A673 (cell line): Measurements from ENCODE around the gene MAML3. TPM values are rescaled to one million over a fixed set of nuclear protein-coding genes. Genes with fewer than 3 reads are reported as not detected.

Source experiments
- BruUV-seq: library from RNA; stranded (reverse); fragments of 400-500 nt; replicated peaks from 2 replicates; lab custom pipeline; 2021; lab: Mats Ljungman, UMichigan
- CTCF ChIA-PET: fragments of 300-600 bp; sonication (Branson Sonifier 250); formaldehyde crosslinking; loops from one replicate; lab custom pipeline; 2022; ENCODE audit warnings: antibody characterized with exemption; lab: Charles Lee
- POLR2A ChIA-PET: fragments of 300-600 bp; sonication (Branson Sonifier 250); formaldehyde crosslinking; loops from one replicate; lab custom pipeline; 2022; ENCODE audit warnings: antibody characterized with exemption; ENCODE audit not compliant: low non-redundant PET; lab: Charles Lee
- DNase-seq: peaks from one replicate; pipeline ENCODE4 v3.0.0-alpha.2; 2015; ENCODE audit warnings: low spot score
- H3K27ac ChIP-seq: fragments of 200-600 bp; sonication (generic); 2 replicates; pipeline ENCODE4 v1.5.1; 2016; ENCODE audit warnings: mixed run types, low read depth, mild to moderate bottlenecking, mixed read lengths, antibody characterized with exemption, low read length; ENCODE audit not compliant: poor library complexity, severe bottlenecking
- H3K27me3 ChIP-seq: fragments of 200-600 bp; sonication (generic); replicated peaks from 2 replicates; pipeline ENCODE4 v1.6.1; 2017; ENCODE audit warnings: mixed run types, low read depth, mild to moderate bottlenecking, mixed read lengths, antibody characterized with exemption, low read length; ENCODE audit not compliant: insufficient read depth, poor library complexity
- H3K36me3 ChIP-seq: fragments of 200-600 bp; sonication (generic); 2 replicates; pipeline ENCODE4 v1.6.1; 2016; ENCODE audit warnings: mixed run types, mild to moderate bottlenecking, mixed read lengths, antibody characterized with exemption, low read length; ENCODE audit not compliant: insufficient read depth, poor library complexity, severe bottlenecking
- H3K4me1 ChIP-seq: fragments of 200-600 bp; sonication (generic); 2 replicates; pipeline ENCODE4 v1.6.1; 2017; ENCODE audit warnings: mixed run types, mild to moderate bottlenecking, mixed read lengths, antibody characterized with exemption, low read length; ENCODE audit not compliant: insufficient read depth, poor library complexity, severe bottlenecking
- H3K4me3 ChIP-seq: fragments of 200-600 bp; sonication (generic); 2 replicates; pipeline ENCODE4 v1.5.1; 2016; ENCODE audit warnings: low read depth, mixed run types, mild to moderate bottlenecking, mixed read lengths, low read length; ENCODE audit not compliant: poor library complexity, severe bottlenecking
- H3K9me3 ChIP-seq: fragments of 200-600 bp; sonication (generic); 2 replicates; pipeline ENCODE4 v1.6.1; 2016; ENCODE audit warnings: mixed run types, low read depth, mild to moderate bottlenecking, mixed read lengths, antibody characterized with exemption, low read length; ENCODE audit not compliant: poor library complexity, severe bottlenecking
- CTCF ChIP-seq: fragments of 300-800, 200-600 bp; sonication (generic); conservative IDR thresholded peaks from 2 replicates; pipeline ENCODE4 v1.5.1; 2017; ENCODE audit warnings: low read depth, mild to moderate bottlenecking, antibody characterized with exemption, low read length, moderate library complexity, mixed read lengths
- EZH2 ChIP-seq: fragments of 200-600 bp; sonication (generic); IDR thresholded peaks from 2 replicates; pipeline ENCODE4 v1.6.1; 2017; ENCODE audit warnings: borderline replicate concordance, low read depth, mild to moderate bottlenecking, mixed read lengths, antibody characterized with exemption, low read length; ENCODE audit not compliant: poor library complexity, severe bottlenecking
- intact Hi-C: fragments of 100-400 bp; cut with micrococcal nuclease; formaldehyde crosslinking; loops from one replicate; pipeline ENCODE4 v1.10.0; 2022; ENCODE audit not compliant: unreplicated experiment
- total RNA-seq: library from RNA; stranded (reverse); gene quantifications from 2 replicates; pipeline ENCODE4 v1.2.3, GENCODE V29; 2021

Gene MAML3
- total RNA-seq, 1 experiment from 2014 or later = 3.7 TPM

DNA sequence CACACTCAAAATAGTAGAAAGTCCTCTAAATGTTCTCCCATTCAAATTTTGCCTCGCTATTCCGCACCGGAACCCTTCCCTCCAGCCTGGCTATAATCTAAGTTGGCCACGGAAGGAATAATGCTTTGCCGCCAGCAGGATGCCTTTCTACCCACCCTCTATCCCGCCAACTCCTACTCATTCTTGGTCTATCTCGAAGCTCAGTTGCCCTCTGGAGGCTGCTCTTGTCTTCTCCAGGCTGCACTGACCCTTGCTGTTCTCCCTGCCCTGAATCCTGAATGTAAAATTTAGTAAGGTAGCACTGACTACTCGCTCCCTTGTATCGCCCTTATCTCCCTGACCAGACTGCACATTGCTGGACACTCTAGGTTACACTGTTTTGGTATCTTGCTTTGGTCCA lies 275.9 kb downstream of the MAML3 start:
- no peak for DNase-seq
- CTCF ChIA-PET = no interaction called here
- no TSS peak for BruUV-seq

DNA sequence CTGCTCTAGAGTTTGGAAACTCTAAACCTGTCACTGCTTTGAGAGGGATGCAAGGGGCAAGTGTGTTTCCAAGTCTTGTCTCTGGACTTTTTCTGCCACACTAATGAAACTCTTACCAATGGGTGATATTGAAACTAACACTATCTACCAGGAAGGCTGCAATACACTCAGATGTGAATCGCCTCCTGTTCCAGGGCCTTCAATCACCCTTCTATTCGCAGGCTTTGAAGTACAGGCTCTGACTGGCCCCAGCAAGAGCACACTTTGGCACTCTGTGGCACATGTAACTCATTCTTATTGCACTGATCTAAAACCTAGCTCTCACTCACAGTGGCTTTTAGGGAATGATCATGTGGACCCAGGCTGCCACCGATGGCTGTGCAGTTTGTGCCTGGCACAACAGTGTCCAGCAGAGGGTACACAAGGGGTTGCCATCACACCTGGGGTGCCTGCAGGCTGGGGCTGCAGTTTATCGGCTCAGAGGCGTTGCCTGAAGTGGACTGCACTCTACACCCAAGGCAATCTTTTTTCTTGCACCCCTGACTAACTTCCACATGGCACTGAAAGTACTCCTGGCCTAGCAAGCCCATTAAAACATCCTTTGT lies 277.5 kb downstream of the MAML3 start:
- Histone ChIP-seq H3K4me1 (no peaks in the 10 kb centered on the region), H3K27ac (no peak overlapping the region), H3K4me3 (no peak overlapping the region), H3K27me3 (no peaks in the 10 kb centered on the region), H3K36me3 (no peaks in the 10 kb centered on the region), H3K9me3 (no peaks in the 10 kb centered on the region)
- TF ChIP-seq EZH2 (no peak), CTCF (no peak)
- ChIA-PET POLR2A (no interaction called here), CTCF (no interaction called here)
- BruUV-seq = no TSS peak
- intact Hi-C loops = no loop called here
- no peak for DNase-seq

More for the DNA sequence above, 275.9 kb downstream of the MAML3 start:
- H3K4me3 ChIP-seq = no peak overlapping the region
- no peaks in the 10 kb centered on the region for H3K27me3 ChIP-seq
- no peaks in the 10 kb centered on the region for H3K4me1 ChIP-seq
- no peak overlapping the region for H3K27ac ChIP-seq
- H3K9me3 ChIP-seq = no peaks in the 10 kb centered on the region
- H3K36me3 ChIP-seq = no peaks in the 10 kb centered on the region
- intact Hi-C loops = no loop called here
- TF ChIP-seq EZH2 (no peak), CTCF (no peak)
- POLR2A ChIA-PET = no interaction called here

DNA sequence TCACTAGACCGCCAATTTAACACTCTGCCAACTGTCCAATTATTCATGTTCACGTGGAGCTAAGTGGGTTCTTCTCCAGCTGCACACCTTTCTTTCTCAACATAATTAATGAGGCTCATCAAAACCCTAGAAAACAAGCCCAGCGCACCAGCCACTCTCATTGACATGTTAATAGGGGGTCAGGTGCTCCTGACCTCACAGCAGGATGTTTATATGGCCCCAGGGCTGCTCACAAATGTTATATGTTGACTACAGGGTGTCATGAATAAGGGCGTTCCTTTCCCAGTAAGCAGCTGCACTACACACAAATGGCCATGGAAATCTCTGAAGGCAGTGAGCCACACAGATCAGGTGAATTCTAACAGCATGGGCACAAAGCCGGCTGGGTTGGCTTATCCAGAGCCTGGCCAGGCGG lies 278.6 kb downstream of the MAML3 start:
- Histone ChIP-seq H3K36me3 (no peaks in the 10 kb centered on the region), H3K27ac (no peak overlapping the region), H3K4me1 (no peaks in the 10 kb centered on the region), H3K9me3 (no peaks in the 10 kb centered on the region), H3K4me3 (no peak overlapping the region), H3K27me3 (no peaks in the 10 kb centered on the region)
- POLR2A ChIA-PET = no interaction called here
- intact Hi-C loops = no loop called here
- no TSS peak for BruUV-seq
- CTCF ChIA-PET = no interaction called here
- no peak for TF ChIP-seq EZH2
- TF ChIP-seq CTCF = no peak
- no peak for DNase-seq
